Transverse colon (tissue), 4 donors: ENCODE measurements around the gene EPHA2. TPM values are rescaled to one million over a fixed set of nuclear protein-coding genes. Genes with fewer than 3 reads are reported as not detected.

Source experiments
- DNase-seq: peaks from one replicate; pipeline ENCODE4 v3.0.0-alpha.2; 2019
- H3K27ac ChIP-seq, 4 donors: fragments of 200-600 bp; sonication (generic); 2 replicates each; pipeline ENCODE4 v1.5.1; 2016 to 2018; ENCODE audit warnings: inconsistent platforms in 4 of 4
- H3K27me3 ChIP-seq: fragments of 200-600 bp; sonication (generic); 2 replicates; pipeline ENCODE4 v1.5.1; 2017; ENCODE audit warnings: inconsistent platforms
- H3K36me3 ChIP-seq, 4 donors: fragments of 200-600 bp; sonication (generic); 2 replicates each; pipeline ENCODE4 v1.5.1; 2017 to 2019; ENCODE audit warnings: inconsistent platforms in 4 of 4
- H3K4me1 ChIP-seq, 4 donors: fragments of 200-600 bp; sonication (generic); 2 replicates each; pipeline ENCODE4 v1.5.1; 2017 to 2020; ENCODE audit warnings: inconsistent platforms in 4 of 4
- H3K4me3 ChIP-seq, 4 donors: fragments of 200-600 bp; sonication (generic); 1 replicate in 1 of 4; 2 replicates in 3 of 4; pipeline versions ENCODE4 v1.5.1 to v1.6.1; 2017 to 2019; ENCODE audit warnings: inconsistent platforms in 4 of 4
- H3K9me3 ChIP-seq, 2 donors: fragments of 200-600 bp; sonication (generic); 2 replicates each; pipeline ENCODE4 v1.5.1; 2017 to 2019; ENCODE audit warnings: inconsistent platforms in 2 of 2
- CTCF ChIP-seq, 5 experiments: fragments of 200-600 bp in 3 of 5; fragments of 450-650 bp in 2 of 5; sonication (generic) in 3 of 5; IDR thresholded peaks; 1 replicate in 2 of 5; 2 replicates in 3 of 5; pipeline ENCODE4 v1.5.1; 2016 to 2017; ENCODE audit warnings: antibody characterized with exemption in 5 of 5, inconsistent platforms in 3 of 5, mild to moderate bottlenecking in 2 of 5, moderate library complexity in 1 of 5
- EP300 ChIP-seq: sonication (generic); formaldehyde crosslinking; IDR thresholded peaks from one replicate; pipeline ENCODE4 v1.6.1; 2017; ENCODE audit warnings: antibody characterized with exemption, low read depth
- POLR2A ChIP-seq: fragments of 450-650 bp; IDR thresholded peaks from one replicate; pipeline ENCODE4 v1.6.1; 2016; ENCODE audit warnings: antibody characterized with exemption, mild to moderate bottlenecking, moderate library complexity
- POLR2AphosphoS5 ChIP-seq, 3 donors: sonication (generic); formaldehyde crosslinking; IDR thresholded peaks; one replicate each; pipeline ENCODE4 v1.6.1; 2016; ENCODE audit warnings: antibody characterized with exemption in 3 of 3
- WGBS, 2 donors: methylation state at CpG; one replicate each; pipeline ENCODE4 v1.1.5; 2018; ENCODE audit warnings: low coverage in 1 of 2; 5-methylcytosine and 5-hydroxymethylcytosine counted together
- in situ Hi-C, 4 donors: fragments of 200-750 bp; cut with MboI; loops; one replicate each; pipeline versions ENCODE4 v1.15.0 to v1.15.1; 2017; ENCODE audit warnings: low sequenced_read_pairs in 3 of 4, low pct_ligation_motif_present in 1 of 4, low pct_unique_long_range_greater_than_20kb in 1 of 4
- intact Hi-C: fragments of 100-400 bp; cut with DNase I; formaldehyde crosslinking; loops from one replicate; pipeline ENCODE4 v1.15.1; 2023; ENCODE audit warnings: low total_unique reads
- total RNA-seq, 4 donors: library from RNA; depleted of rRNA; stranded (reverse); fragments of >200 nt; gene quantifications; one replicate each; pipeline ENCODE4 v1.1.0, GENCODE V29; 2016

Gene EPHA2
- total RNA-seq, 4 donors from 2014 or later: 2.6 to 68.8 (median 30.5) TPM

- WGBS, 2 donors: 77 to 98% methylated on average over 3 to 6 of the region's 7 CpGs
- no peaks in the 10 kb centered on the region for H3K27me3 ChIP-seq
- DNase-seq: no peak
- no peaks in the 10 kb centered on the region for H3K9me3 ChIP-seq
- TF ChIP-seq POLR2AphosphoS5 (IDR thresholded peaks at IDR 0.05) (no peak), EP300 (no peak)
- in situ Hi-C loops (no loop called here), intact Hi-C loops (no loop called here)
- H3K4me1 ChIP-seq: peaks cover 26 to 54% (median 43%) of the 10 kb centered on the region in 4 donors
- peak overlapping the region; percentile 64 to 80 (median 79) for H3K27ac ChIP-seq
- no peaks in the 10 kb centered on the region for H3K36me3 ChIP-seq
- H3K4me3 ChIP-seq: no peak overlapping the region
Measured at GRCh38 chr1:16143005-16143565, 12.8 kb downstream of the EPHA2 start.

GRCh38 chr1:16142383-16142995 is 13.4 kb downstream of the EPHA2 start:
- no peaks in the 10 kb centered on the region for H3K36me3 ChIP-seq
- no peaks in the 10 kb centered on the region for H3K9me3 ChIP-seq
- in situ Hi-C loops (no loop called here), intact Hi-C loops (no loop called here)
- peaks cover 26 to 54% (median 43%) of the 10 kb centered on the region in 4 donors for H3K4me1 ChIP-seq
- 88 to 93% methylated on average over 5 of the region's 5 CpGs for WGBS, 2 donors
- no peak for TF ChIP-seq POLR2A
- no peak for TF ChIP-seq POLR2AphosphoS5 (IDR thresholded peaks at IDR 0.05)
- TF ChIP-seq CTCF (IDR thresholded peaks at IDR 0.05): no peak
- TF ChIP-seq EP300: no peak
- peak overlapping the region in 1 of 4 donors; percentile 70 for H3K27ac ChIP-seq
- no peak overlapping the region for H3K4me3 ChIP-seq
- no peak for DNase-seq
- no peaks in the 10 kb centered on the region for H3K27me3 ChIP-seq

- Histone ChIP-seq H3K9me3 (no peaks in the 10 kb centered on the region), H3K4me1 (peaks cover 26 to 47% (median 40%) of the 10 kb centered on the region in 4 donors), H3K27ac (peak overlapping the region; percentile 46 to 70 (median 56)), H3K27me3 (no peaks in the 10 kb centered on the region), H3K36me3 (no peaks in the 10 kb centered on the region), H3K4me3 (no peak overlapping the region)
- no peak for DNase-seq
- intact Hi-C loops (no loop called here), in situ Hi-C loops (no loop called here)
- WGBS, 2 donors: 63 to 79% methylated on average over 2 to 16 of the region's 16 CpGs
- TF ChIP-seq EP300: no peak
- TF ChIP-seq POLR2A: no peak
- no peak for TF ChIP-seq CTCF (IDR thresholded peaks at IDR 0.05)
- TF ChIP-seq POLR2AphosphoS5 (IDR thresholded peaks at IDR 0.05): no peak
Measured at GRCh38 chr1:16141573-16142336, 14.1 kb downstream of the EPHA2 start.

- WGBS, 2 donors: 95 to 96% methylated on average over 5 to 7 of the region's 7 CpGs
- TF ChIP-seq CTCF (IDR thresholded peaks at IDR 0.05): no peak
- no peak for TF ChIP-seq EP300
- no peak for TF ChIP-seq POLR2A
- TF ChIP-seq POLR2AphosphoS5 (IDR thresholded peaks at IDR 0.05): no peak
- DNase-seq: no peak
- peaks cover 0 to 7% (median 0%) of the 10 kb centered on the region in 4 donors for H3K36me3 ChIP-seq
- H3K27ac ChIP-seq: no peak overlapping the region
- H3K4me3 ChIP-seq: no peak overlapping the region
- H3K4me1 ChIP-seq: peaks cover 20 to 35% (median 26%) of the 10 kb centered on the region in 4 donors
- in situ Hi-C loops: no loop called here
- no peaks in the 10 kb centered on the region for H3K27me3 ChIP-seq
- intact Hi-C loops: no loop called here
- no peaks in the 10 kb centered on the region for H3K9me3 ChIP-seq
Measured at GRCh38 chr1:16140068-16140596, 15.7 kb downstream of the EPHA2 start.
